ENCODE measurements around the gene OXCT2. TPM values are rescaled to one million over a fixed set of nuclear protein-coding genes. Genes with fewer than 3 reads are reported as not detected.

Gene OXCT2
- total RNA-seq, 2 experiments from 2014 or later: not detected

GRCh38 chr1:39782103-39782502 is 11.0 kb upstream of the OXCT2 start:
- ATAC-seq (ENCODE audit: poor library complexity) (no peak), DNase-seq (no peak)
- no peaks in the 10 kb centered on the region for H3K4me1 Mint-ChIP-seq (ENCODE audit: low read depth)
- H3K27ac ChIP-seq (ENCODE audit: low read depth in 1 of 2, low read length in 2 of 2): no peak overlapping the region
- TF ChIP-seq CTCF (IDR thresholded peaks at IDR 0.05): no peak
- H3K36me3 ChIP-seq (ENCODE audit: insufficient read depth, low read length): no peaks in the 10 kb centered on the region
- ChIA-PET CTCF (no interaction called here), POLR2A (no interaction called here)
- H3K27me3 Mint-ChIP-seq: peaks cover 19% of the 10 kb centered on the region
- no peak overlapping the region for H3K4me3 Mint-ChIP-seq
- H3K4me3 ChIP-seq (ENCODE audit: low read length): no peak overlapping the region
- H3K4me1 ChIP-seq (ENCODE audit: insufficient read depth, low read length): no peaks in the 10 kb centered on the region
- H3K27ac Mint-ChIP-seq: no peak overlapping the region
- H3K9me3 Mint-ChIP-seq: no peaks in the 10 kb centered on the region
- no peaks in the 10 kb centered on the region for H3K9me3 ChIP-seq (ENCODE audit: control insufficient read depth in 1 of 2, insufficient read depth in 1 of 2, low read length in 2 of 2)
- no peaks in the 10 kb centered on the region for H3K27me3 ChIP-seq (ENCODE audit: control insufficient read depth in 1 of 2, insufficient read depth in 2 of 2, low read length in 2 of 2)
- no peaks in the 10 kb centered on the region for H3K36me3 Mint-ChIP-seq (ENCODE audit: low read depth)
- intact Hi-C loops (cut with DNase I, micrococcal nuclease): no loop called here

GRCh38 chr1:39781349-39781715 is 10.2 kb upstream of the OXCT2 start:
- no peak for ATAC-seq (ENCODE audit: poor library complexity)
- H3K9me3 Mint-ChIP-seq: no peaks in the 10 kb centered on the region
- Histone ChIP-seq H3K27me3 (ENCODE audit: control insufficient read depth in 1 of 2, insufficient read depth in 2 of 2, low read length in 2 of 2) (no peaks in the 10 kb centered on the region), H3K36me3 (ENCODE audit: insufficient read depth, low read length) (no peaks in the 10 kb centered on the region), H3K4me1 (ENCODE audit: insufficient read depth, low read length) (no peaks in the 10 kb centered on the region), H3K4me3 (ENCODE audit: low read length) (no peak overlapping the region), H3K27ac (ENCODE audit: low read depth in 1 of 2, low read length in 2 of 2) (no peak overlapping the region), H3K9me3 (ENCODE audit: control insufficient read depth in 1 of 2, insufficient read depth in 1 of 2, low read length in 2 of 2) (no peaks in the 10 kb centered on the region)
- no peak overlapping the region for H3K4me3 Mint-ChIP-seq
- ChIA-PET POLR2A (no interaction called here), CTCF (no interaction called here)
- no peak overlapping the region for H3K27ac Mint-ChIP-seq
- no peaks in the 10 kb centered on the region for H3K4me1 Mint-ChIP-seq (ENCODE audit: low read depth)
- H3K36me3 Mint-ChIP-seq (ENCODE audit: low read depth): no peaks in the 10 kb centered on the region
- no peak for DNase-seq
- peaks cover 19% of the 10 kb centered on the region for H3K27me3 Mint-ChIP-seq
- intact Hi-C loops (cut with DNase I, micrococcal nuclease): no loop called here
- TF ChIP-seq CTCF (IDR thresholded peaks at IDR 0.05): no peak

- Mint-ChIP-seq H3K9me3 (no peaks in the 10 kb centered on the region), H3K27ac (no peak overlapping the region), H3K4me3 (no peak overlapping the region), H3K36me3 (ENCODE audit: low read depth) (no peaks in the 10 kb centered on the region), H3K4me1 (ENCODE audit: low read depth) (no peaks in the 10 kb centered on the region), H3K27me3 (peaks cover 14% of the 10 kb centered on the region)
- H3K4me1 ChIP-seq (ENCODE audit: insufficient read depth, low read length): no peaks in the 10 kb centered on the region
- ATAC-seq (ENCODE audit: poor library complexity) (no peak), DNase-seq (no peak)
- H3K27ac ChIP-seq (ENCODE audit: low read depth in 1 of 2, low read length in 2 of 2): no peak overlapping the region
- H3K4me3 ChIP-seq (ENCODE audit: low read length): no peak overlapping the region
- no peaks in the 10 kb centered on the region for H3K27me3 ChIP-seq (ENCODE audit: control insufficient read depth in 1 of 2, insufficient read depth in 2 of 2, low read length in 2 of 2)
- TF ChIP-seq CTCF (IDR thresholded peaks at IDR 0.05): no peak
- POLR2A ChIA-PET: no interaction called here
- no peaks in the 10 kb centered on the region for H3K9me3 ChIP-seq (ENCODE audit: control insufficient read depth in 1 of 2, insufficient read depth in 1 of 2, low read length in 2 of 2)
- CTCF ChIA-PET: no interaction called here
- intact Hi-C loops (cut with DNase I, micrococcal nuclease): no loop called here
- H3K36me3 ChIP-seq (ENCODE audit: insufficient read depth, low read length): no peaks in the 10 kb centered on the region
Observed at GRCh38 chr1:39779821-39780220, 8.7 kb upstream of the OXCT2 start.

Data from CD4-positive, alpha-beta T cell (primary cell).